GM23338 (cell line): ENCODE results near the gene LAPTM4A. TPM values are rescaled to one million over a fixed set of nuclear protein-coding genes. Genes with fewer than 3 reads are reported as not detected.

Experiments used
- ATAC-seq: fragments of 200-7000 bp; cut with Tn5 transposase; 3 replicates; pipeline ENCODE4 v1.9.1; 2020
- DNase-seq: peaks from one replicate; pipeline ENCODE4 v3.0.0-alpha.2; 2015; ENCODE audit warnings: low spot score
- H2AFZ ChIP-seq: fragments of 200-600 bp; sonication (generic); 2 replicates; pipeline ENCODE4 v1.8.0; 2016; ENCODE audit warnings: antibody characterized with exemption, mild to moderate bottlenecking, moderate library complexity
- H3F3A ChIP-seq: fragments of 200-600 bp; sonication (generic); replicated peaks from 2 replicates; pipeline ENCODE4 v1.8.0; 2017; ENCODE audit warnings: antibody characterized with exemption, mixed run types, low read depth
- H3K27ac ChIP-seq: fragments of 200-600 bp; sonication (generic); 2 replicates; pipeline ENCODE4 v1.6.1; 2016; ENCODE audit warnings: low read depth
- H3K27me3 ChIP-seq: fragments of 200-600 bp; sonication (generic); 2 replicates; pipeline ENCODE4 v1.8.0; 2016; ENCODE audit warnings: mild to moderate bottlenecking, mixed run types, moderate library complexity; ENCODE audit not compliant: insufficient read depth
- H3K36me3 ChIP-seq: fragments of 200-600 bp; sonication (generic); 2 replicates; pipeline ENCODE4 v1.8.0; 2016; ENCODE audit warnings: mild to moderate bottlenecking; ENCODE audit not compliant: insufficient read depth
- H3K4me1 ChIP-seq: fragments of 200-600 bp; sonication (generic); 2 replicates; pipeline ENCODE4 v1.8.0; 2016; ENCODE audit warnings: mild to moderate bottlenecking, moderate library complexity; ENCODE audit not compliant: insufficient read depth
- H3K4me2 ChIP-seq: fragments of 200-600 bp; sonication (generic); 2 replicates; pipeline ENCODE4 v1.7.1; 2017; ENCODE audit warnings: mixed run types
- H3K4me3 ChIP-seq: fragments of 200-600 bp; sonication (generic); 2 replicates; pipeline ENCODE4 v1.6.1; 2016; ENCODE audit warnings: mixed run types
- H3K79me2 ChIP-seq: fragments of 200-600 bp; sonication (generic); replicated peaks from 2 replicates; pipeline ENCODE4 v1.8.0; 2017; ENCODE audit warnings: mild to moderate bottlenecking; ENCODE audit not compliant: insufficient read depth
- H3K9me2 ChIP-seq: fragments of 200-600 bp; sonication (generic); 2 replicates; pipeline ENCODE4 v1.8.0; 2017; ENCODE audit not compliant: insufficient read depth
- H4K20me1 ChIP-seq: fragments of 200-600 bp; sonication (generic); replicated peaks from 2 replicates; pipeline ENCODE4 v1.8.0; 2017; ENCODE audit warnings: mild to moderate bottlenecking; ENCODE audit not compliant: insufficient read depth
- H3K27ac Mint-ChIP-seq: 2 replicates; pipeline ENCODE4 v1.8.0; 2020; ENCODE audit warnings: inconsistent platforms, mild to moderate bottlenecking, moderate library complexity, mixed read lengths
- H3K27me3 Mint-ChIP-seq: 3 replicates; pipeline ENCODE4 v1.8.0; 2022; ENCODE audit warnings: low read depth, mild to moderate bottlenecking, moderate library complexity, mixed read lengths, inconsistent platforms; ENCODE audit not compliant: insufficient read depth, poor library complexity
- H3K36me3 Mint-ChIP-seq: 3 replicates; pipeline ENCODE4 v1.8.0; 2021; ENCODE audit warnings: low read depth, mild to moderate bottlenecking, inconsistent platforms, moderate library complexity, mixed read lengths
- H3K4me1 Mint-ChIP-seq: 3 replicates; pipeline ENCODE4 v1.8.0; 2020; ENCODE audit warnings: mild to moderate bottlenecking, inconsistent platforms, mixed read lengths
- H3K4me3 Mint-ChIP-seq: 3 replicates; pipeline ENCODE4 v1.8.0; 2021; ENCODE audit warnings: moderate library complexity, mild to moderate bottlenecking, inconsistent platforms, mixed read lengths
- H3K9me3 Mint-ChIP-seq: 3 replicates; pipeline ENCODE4 v1.8.0; 2020; ENCODE audit warnings: moderate library complexity, mild to moderate bottlenecking, inconsistent platforms, mixed read lengths
- CREB1 ChIP-seq: fragments of 250-450 bp; sonication (Bioruptor Pico); IDR thresholded peaks from 2 replicates; pipeline ENCODE4 v1.5.0; 2020; ENCODE audit warnings: low read depth, mild to moderate bottlenecking, moderate library complexity
- CTCF ChIP-seq, 2 experiments: fragments of 200-600 bp in 1 of 2; sonication (generic) in 1 of 2; conservative IDR thresholded peaks; 2 replicates each; pipeline versions ENCODE4 v1.5.1 to v1.6.1; 2016 to 2017; ENCODE audit warnings: antibody characterized with exemption in 2 of 2, low read depth in 2 of 2, mild to moderate bottlenecking in 2 of 2, moderate library complexity in 1 of 2
- ETS1 ChIP-seq: IDR thresholded peaks from 2 replicates; pipeline ENCODE4 v1.6.1; 2016; ENCODE audit warnings: antibody characterized with exemption
- JUNB ChIP-seq: IDR thresholded peaks from one replicate; pipeline ENCODE4 v1.6.1; 2016; ENCODE audit warnings: antibody characterized with exemption; ENCODE audit not compliant: unreplicated experiment
- POLR2AphosphoS5 ChIP-seq: IDR thresholded peaks from 2 replicates; pipeline ENCODE4 v1.6.1; 2016; ENCODE audit warnings: antibody characterized with exemption, low read depth
- REST ChIP-seq: IDR thresholded peaks from one replicate; pipeline ENCODE4 v1.6.1; 2018; ENCODE audit warnings: antibody characterized with exemption; ENCODE audit not compliant: unreplicated experiment
- STAT1 ChIP-seq: IDR thresholded peaks from one replicate; pipeline ENCODE4 v1.6.1; 2016; ENCODE audit warnings: antibody characterized with exemption; ENCODE audit not compliant: unreplicated experiment
- ZNF114 ChIP-seq: fragments of 250-450 bp; sonication (Bioruptor Pico); IDR thresholded peaks from 2 replicates; pipeline ENCODE4 v1.5.0; 2020; ENCODE audit warnings: mild to moderate bottlenecking, moderate library complexity
- ZNF331 ChIP-seq: fragments of 250-450 bp; sonication (Bioruptor Pico); IDR thresholded peaks from 2 replicates; pipeline ENCODE4 v1.5.0; 2020; ENCODE audit warnings: low read depth, mild to moderate bottlenecking, moderate library complexity
- ZNF462 ChIP-seq: fragments of 250-450 bp; sonication (Bioruptor Pico); IDR thresholded peaks from 2 replicates; pipeline ENCODE4 v1.5.0; 2020; ENCODE audit warnings: mild to moderate bottlenecking, moderate library complexity
- polyA plus RNA-seq: library from polyadenylated mRNA; unstranded; fragments of >200 nt; fragmentation: Nextera tagmentation; extraction: Ambion mirVana; gene quantifications from 2 replicates; pipeline ENCODE4 v1.2.1, GENCODE V29; 2016
- total RNA-seq: library from RNA; depleted of rRNA; stranded (reverse); fragments of >200 nt; shearing (Covaris generic); gene quantifications from 2 replicates; pipeline ENCODE4 v1.2.3, GENCODE V29; 2014

LAPTM4A gene
- total and polyA plus RNA-seq, 2 experiments from 2014 or later: 123 to 214 TPM

GRCh38 chr2:20021405-20022009 is 29.9 kb downstream of the LAPTM4A start (continued):
- TF ChIP-seq CTCF (conservative IDR thresholded peaks at IDR 0.05; ENCODE audit: low read depth in 2 of 2) (no peak), STAT1 (no peak), POLR2AphosphoS5 (no peak), JUNB (no peak)

- no peaks in the 10 kb centered on the region for H3K4me1 Mint-ChIP-seq
- Histone ChIP-seq H3K9me2 (no peaks in the 10 kb centered on the region), H4K20me1 (no peaks in the 10 kb centered on the region), H3K4me2 (no peak overlapping the region), H3K4me1 (no peaks in the 10 kb centered on the region), H3K4me3 (no peak overlapping the region), H3F3A (no peaks in the 10 kb centered on the region), H3K36me3 (peaks cover 7% of the 10 kb centered on the region; the same call in 1 of the 2 replicates), H3K79me2 (no peaks in the 10 kb centered on the region), H3K27me3 (0 out of 2 replicates have a peak, but pooled peaks cover under 1% of the 10 kb centered on the region), H2AFZ (no peak overlapping the region), H3K27ac (no peak overlapping the region)
- ATAC-seq: no peak
- no peak for DNase-seq
- peaks cover 22% of the 10 kb centered on the region for H3K36me3 Mint-ChIP-seq
- H3K27ac Mint-ChIP-seq: no peak overlapping the region
- H3K9me3 Mint-ChIP-seq: peaks cover 33% of the 10 kb centered on the region
- no peak overlapping the region for H3K4me3 Mint-ChIP-seq
- H3K27me3 Mint-ChIP-seq: peaks cover 1% of the 10 kb centered on the region
- TF ChIP-seq ZNF114 (no peak), ZNF331 (no peak), ZNF462 (CRISPR knock-in tag) (no peak), CREB1 (CRISPR knock-in tag) (no peak), REST (no peak), ETS1 (no peak), CTCF (conservative IDR thresholded peaks at IDR 0.05; ENCODE audit: low read depth in 2 of 2) (no peak)
Observed at GRCh38 chr2:20019747-20020146, 31.7 kb downstream of the LAPTM4A start.
